Measurements from ENCODE around the gene IL1R1.
A peak's percentile ranks its signal among the peaks of the same experiment; 100 is the strongest.

GRCh38 chr2:102185347-102185746 is 42.8 kb downstream of the IL1R1 start:
- TF ChIP-seq CTCF (IDR thresholded peaks at IDR 0.05; ENCODE audit: low read depth, low read length) (peak; percentile 40), POLR2A (IDR thresholded peaks at IDR 0.05; ENCODE audit: extremely low read depth, insufficient read length) (no peak), MYC (IDR thresholded peaks at IDR 0.05; ENCODE audit: low read depth, low read length) (no peak)
